Liver (tissue), 9 donors: Measurements from ENCODE around the gene GIT2. TPM values are rescaled to one million over a fixed set of nuclear protein-coding genes. Genes with fewer than 3 reads are reported as not detected.
"Not testable (repeated sequence)": the region's sequence is repeated elsewhere in the genome, so short reads cannot be mapped to it uniquely, and the experiment has no call there.

Source experiments
- DNase-seq: peaks from one replicate; pipeline ENCODE4 v3.0.0-alpha.2; 2017; ENCODE audit warnings: low spot score
- H3K27ac ChIP-seq, 2 donors: one replicate each; pipeline ENCODE4 v1.7.0; 2013; ENCODE audit warnings: inconsistent platforms in 2 of 2, low read length in 2 of 2, control low read depth in 1 of 2, low read depth in 1 of 2, mild to moderate bottlenecking in 1 of 2
- H3K27me3 ChIP-seq, 4 donors: one replicate each; pipeline versions ENCODE4 v1.6.1 to v1.7.0; 2013; ENCODE audit warnings: low read length in 3 of 4, inconsistent platforms in 1 of 4, mild to moderate bottlenecking in 1 of 4, moderate library complexity in 1 of 4; ENCODE audit not compliant: control insufficient read depth in 4 of 4, insufficient read depth in 4 of 4
- H3K36me3 ChIP-seq, 4 donors: one replicate each; pipeline versions ENCODE4 v1.6.1 to v1.7.0; 2013; ENCODE audit warnings: low read length in 3 of 4, mild to moderate bottlenecking in 3 of 4, low read depth in 1 of 4, moderate library complexity in 1 of 4; ENCODE audit not compliant: control insufficient read depth in 4 of 4, insufficient read depth in 3 of 4
- H3K4me1 ChIP-seq, 4 donors: one replicate each; pipeline versions ENCODE4 v1.6.1 to v1.7.0; 2013; ENCODE audit warnings: low read length in 3 of 4, mild to moderate bottlenecking in 3 of 4, moderate library complexity in 1 of 4; ENCODE audit not compliant: control insufficient read depth in 4 of 4, insufficient read depth in 4 of 4
- H3K4me3 ChIP-seq, 3 donors: one replicate each; pipeline versions ENCODE4 v1.6.1 to v1.7.0; 2013; ENCODE audit warnings: low read length in 3 of 3, control low read depth in 1 of 3, low read depth in 1 of 3, mild to moderate bottlenecking in 1 of 3
- H3K9ac ChIP-seq, 2 donors: one replicate each; pipeline ENCODE4 v1.7.0; 2013; ENCODE audit warnings: low read length in 2 of 2, mild to moderate bottlenecking in 2 of 2, moderate library complexity in 2 of 2, control low read depth in 1 of 2, low read depth in 1 of 2
- H3K9me3 ChIP-seq, 4 donors: one replicate each; pipeline versions ENCODE4 v1.6.1 to v1.7.0; 2013; ENCODE audit warnings: low read length in 3 of 4; ENCODE audit not compliant: control insufficient read depth in 4 of 4
- FOXA1 ChIP-seq: IDR thresholded peaks from 2 replicates; pipeline ENCODE4 v1.6.1; 2016; ENCODE audit warnings: antibody characterized with exemption
- FOXA2 ChIP-seq: IDR thresholded peaks from 2 replicates; pipeline ENCODE4 v1.6.1; 2016; ENCODE audit warnings: antibody characterized with exemption
- GABPA ChIP-seq, 2 donors: IDR thresholded peaks in 1 of 2; conservative IDR thresholded peaks in 1 of 2; 2 replicates each; pipeline ENCODE4 v1.6.1; 2016; ENCODE audit warnings: antibody characterized with exemption in 2 of 2, mild to moderate bottlenecking in 1 of 2, moderate library complexity in 1 of 2
- HNF4A ChIP-seq, 2 donors: conservative IDR thresholded peaks; 2 replicates each; pipeline ENCODE4 v1.6.1; 2016; ENCODE audit warnings: antibody characterized with exemption in 2 of 2, mild to moderate bottlenecking in 2 of 2
- NR2F2 ChIP-seq: IDR thresholded peaks from 2 replicates; pipeline ENCODE4 v1.6.1; 2016; ENCODE audit warnings: antibody characterized with exemption
- RAD21 ChIP-seq, 2 donors: IDR thresholded peaks; 2 replicates each; pipeline ENCODE4 v1.6.1; 2016; ENCODE audit warnings: antibody characterized with exemption in 2 of 2, mild to moderate bottlenecking in 2 of 2
- REST ChIP-seq: IDR thresholded peaks from 2 replicates; pipeline ENCODE4 v1.6.1; 2016; ENCODE audit warnings: antibody characterized with exemption, mild to moderate bottlenecking
- RXRA ChIP-seq, 2 donors: IDR thresholded peaks; 2 replicates each; pipeline ENCODE4 v1.6.1; 2017 to 2018; ENCODE audit warnings: antibody characterized with exemption in 2 of 2, mild to moderate bottlenecking in 1 of 2
- SP1 ChIP-seq: IDR thresholded peaks from 2 replicates; pipeline ENCODE4 v1.6.1; 2018; ENCODE audit warnings: antibody characterized with exemption, mild to moderate bottlenecking
- TAF1 ChIP-seq: conservative IDR thresholded peaks from 2 replicates; pipeline ENCODE4 v1.6.1; 2016; ENCODE audit warnings: antibody characterized with exemption, mild to moderate bottlenecking
- YY1 ChIP-seq: IDR thresholded peaks from 2 replicates; pipeline ENCODE4 v1.6.1; 2016; ENCODE audit warnings: antibody characterized with exemption, mild to moderate bottlenecking
- WGBS: extraction: QIAGEN DNeasy Blood & Tissue Kit; methylation state at CpG from one replicate; pipeline ENCODE4 v1.1.7; 2013; 5-methylcytosine and 5-hydroxymethylcytosine counted together
- polyA plus RNA-seq, 2 donors: library from polyadenylated mRNA; stranded (reverse) in 1 of 2; unstranded in 1 of 2; fragments of 200-250 nt in 1 of 2; fragments of >200 nt in 1 of 2; fragmentation: Nextera tagmentation in 1 of 2; extraction: Ambion mirVana in 1 of 2; gene quantifications; one replicate each; pipeline versions ENCODE4 v1.2.1 to v1.2.3, GENCODE V29; 2013 to 2015
- total RNA-seq, 2 donors: library from RNA; depleted of rRNA; stranded (reverse); fragments of >200 nt; gene quantifications; one replicate each; pipeline ENCODE4 v1.2.3, GENCODE V29; 2014
- TF ChIP-seq, protein P1 (sequence below): IDR thresholded peaks from 2 replicates; pipeline ENCODE4 v1.6.1; 2016; ENCODE audit warnings: antibody characterized with exemption
- TF ChIP-seq, protein P2 (sequence below): IDR thresholded peaks from 2 replicates; pipeline ENCODE4 v1.6.1; 2016; ENCODE audit warnings: antibody characterized with exemption
- donor health status: healthy.
- donor health status: healthy.
- donor health status: healthy.
- donor health status: healthy.
- donor health status: healthy.

GIT2 gene
- total and polyA plus RNA-seq, 4 donors: 6.7 to 30.4 (median 16.7) TPM

DNA sequence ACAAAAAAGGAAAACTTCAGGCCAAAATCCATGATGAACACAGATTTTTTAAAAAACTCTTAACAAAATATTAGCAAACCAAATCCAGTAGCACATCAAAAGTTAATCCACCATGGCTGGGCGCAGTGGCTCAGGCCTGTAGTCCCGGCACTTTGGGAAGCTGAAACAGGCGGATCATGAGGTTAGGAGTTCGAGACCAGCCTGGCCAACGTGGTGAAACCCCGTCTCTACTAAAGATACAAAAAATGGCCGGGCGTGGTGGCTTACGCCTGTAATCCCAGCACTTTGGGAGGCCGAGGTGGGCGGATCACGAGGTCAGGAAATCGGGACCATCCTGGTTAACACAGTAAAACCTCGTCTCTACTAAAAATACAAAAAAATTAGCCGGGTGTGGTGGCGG lies 9.9 kb downstream of the GIT2 start:
- not testable (repeated sequence) for H3K9me3 ChIP-seq, DNase-seq, H3K4me1 ChIP-seq, H3K27me3 ChIP-seq, H3K9ac ChIP-seq, H3K27ac ChIP-seq, H3K4me3 ChIP-seq
- peaks cover 8 to 58% (median 50%) of the 10 kb centered on the region in 4 donors for H3K36me3 ChIP-seq
- 97% methylated on average over 16 of the region's 16 CpGs for WGBS

DNA sequence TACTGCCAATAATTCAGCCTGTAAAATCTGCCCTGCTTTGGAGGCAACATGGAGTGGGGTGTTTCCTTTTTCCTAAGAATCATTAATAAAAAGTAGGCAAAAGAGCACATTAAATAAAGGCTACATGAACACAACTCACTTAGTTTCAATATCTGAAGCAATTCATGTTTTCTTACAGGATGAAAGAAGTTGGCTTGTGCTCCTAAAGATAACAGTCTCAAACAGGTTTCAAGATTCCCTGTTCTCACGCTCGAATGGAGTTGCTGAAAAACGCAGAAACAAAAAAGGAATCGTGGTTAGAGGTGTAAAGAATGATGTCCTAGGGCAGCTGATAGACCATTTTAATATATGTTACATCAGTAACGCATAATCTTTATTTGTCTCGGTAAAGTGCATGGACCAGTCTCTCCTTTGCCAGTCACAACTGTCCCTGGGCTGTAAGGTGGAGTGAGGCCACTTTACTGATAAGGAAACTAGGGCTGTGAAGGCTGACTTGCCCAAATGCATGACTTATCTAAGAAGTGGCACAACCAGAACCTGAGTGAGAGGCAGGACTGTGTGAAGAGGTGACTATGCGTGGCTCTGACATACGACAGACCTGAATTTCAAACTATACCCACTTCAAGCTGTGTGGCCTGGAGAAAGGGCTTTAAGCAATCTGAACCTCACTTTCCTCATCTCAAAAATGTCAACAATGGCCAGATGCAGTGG lies 12.6 kb downstream of the GIT2 start:
- Histone ChIP-seq H3K4me1 (no peaks in the 10 kb centered on the region), H3K4me3 (no peak overlapping the region), H3K27ac (no peak overlapping the region), H3K9me3 (no peaks in the 10 kb centered on the region), H3K36me3 (peaks cover 4 to 69% (median 50%) of the 10 kb centered on the region in 4 donors), H3K9ac (no peak overlapping the region), H3K27me3 (no peaks in the 10 kb centered on the region)
- WGBS: 98% methylated on average over 8 of the region's 8 CpGs
- TF ChIP-seq REST: no peak
- no peak for TF ChIP-seq GABPA (IDR thresholded peaks at IDR 0.05 in 1 of 2, conservative IDR thresholded peaks at IDR 0.05 in 1 of 2)
- TF ChIP-seq RXRA (IDR thresholded peaks at IDR 0.05): no peak
- no peak for TF ChIP-seq RAD21 (IDR thresholded peaks at IDR 0.05)
- no peak for TF ChIP-seq TAF1
- TF ChIP-seq SP1: no peak
- TF ChIP-seq NR2F2: no peak
- TF ChIP-seq YY1: no peak
- no peak for TF ChIP-seq FOXA1
- TF ChIP-seq HNF4A (conservative IDR thresholded peaks at IDR 0.05): no peak
- TF ChIP-seq, protein P1, sequence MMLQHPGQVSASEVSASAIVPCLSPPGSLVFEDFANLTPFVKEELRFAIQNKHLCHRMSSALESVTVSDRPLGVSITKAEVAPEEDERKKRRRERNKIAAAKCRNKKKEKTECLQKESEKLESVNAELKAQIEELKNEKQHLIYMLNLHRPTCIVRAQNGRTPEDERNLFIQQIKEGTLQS: no peak
- TF ChIP-seq FOXA2: no peak
- TF ChIP-seq, protein P2, sequence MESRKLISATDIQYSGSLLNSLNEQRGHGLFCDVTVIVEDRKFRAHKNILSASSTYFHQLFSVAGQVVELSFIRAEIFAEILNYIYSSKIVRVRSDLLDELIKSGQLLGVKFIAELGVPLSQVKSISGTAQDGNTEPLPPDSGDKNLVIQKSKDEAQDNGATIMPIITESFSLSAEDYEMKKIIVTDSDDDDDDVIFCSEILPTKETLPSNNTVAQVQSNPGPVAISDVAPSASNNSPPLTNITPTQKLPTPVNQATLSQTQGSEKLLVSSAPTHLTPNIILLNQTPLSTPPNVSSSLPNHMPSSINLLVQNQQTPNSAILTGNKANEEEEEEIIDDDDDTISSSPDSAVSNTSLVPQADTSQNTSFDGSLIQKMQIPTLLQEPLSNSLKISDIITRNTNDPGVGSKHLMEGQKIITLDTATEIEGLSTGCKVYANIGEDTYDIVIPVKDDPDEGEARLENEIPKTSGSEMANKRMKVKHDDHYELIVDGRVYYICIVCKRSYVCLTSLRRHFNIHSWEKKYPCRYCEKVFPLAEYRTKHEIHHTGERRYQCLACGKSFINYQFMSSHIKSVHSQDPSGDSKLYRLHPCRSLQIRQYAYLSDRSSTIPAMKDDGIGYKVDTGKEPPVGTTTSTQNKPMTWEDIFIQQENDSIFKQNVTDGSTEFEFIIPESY: no peak
- no peak for DNase-seq
